Cerebellar cortex (tissue), 1 donor: ENCODE results near the gene LRRC37A3.
"Not testable (repeated sequence)": the region's sequence is repeated elsewhere in the genome, so short reads cannot be mapped to it uniquely, and the experiment has no call there.

Source experiments
- DNase-seq: peaks from one replicate; pipeline ENCODE4 v3.0.0-alpha.2; 2015; ENCODE audit warnings: low spot score

LRRC37A3 gene

DNA sequence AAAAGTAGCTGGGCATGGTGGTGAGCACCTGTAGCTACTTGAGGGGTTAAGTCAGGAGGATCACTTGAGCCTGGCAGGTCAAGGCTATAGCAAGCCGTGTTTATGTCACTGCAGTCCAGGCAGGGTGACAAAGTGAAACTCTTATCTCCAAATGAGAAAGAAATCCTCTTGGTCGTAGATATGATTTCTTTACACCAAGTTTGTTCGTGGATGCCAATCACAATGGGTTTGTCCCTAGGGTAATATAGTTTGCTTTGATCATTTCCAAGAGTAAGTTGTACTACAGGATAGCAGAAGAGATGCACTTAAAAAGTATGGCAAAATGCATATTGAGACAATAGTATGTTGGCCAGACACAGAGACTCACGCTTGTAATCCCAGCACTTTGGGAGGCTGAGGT is 6.0 kb upstream of the LRRC37A3 start:
- not testable (repeated sequence) for DNase-seq

DNA sequence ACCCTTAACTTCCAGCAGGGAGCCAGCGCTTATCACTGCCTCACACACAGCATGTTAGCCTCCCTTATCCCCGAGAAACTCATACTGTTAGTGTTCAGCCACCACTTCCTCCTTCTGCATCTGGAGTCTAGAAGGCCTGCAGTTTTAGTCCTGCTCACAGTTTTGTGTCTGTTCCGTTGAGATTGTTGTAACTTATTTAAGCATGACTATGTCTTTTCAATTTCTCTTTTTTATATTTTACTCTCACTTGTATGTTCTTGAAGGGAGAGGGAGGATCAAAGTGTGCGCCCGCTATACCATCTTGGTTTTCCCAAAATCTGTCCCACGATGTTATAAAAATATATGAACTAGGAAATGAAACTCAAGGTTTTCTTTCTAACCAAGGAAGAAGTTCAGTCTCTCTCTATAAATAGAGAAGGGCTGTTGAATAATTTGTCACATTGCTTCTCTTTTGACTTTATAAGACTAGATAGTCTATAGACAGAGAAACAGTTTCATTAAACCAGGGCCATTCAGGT is 3.8 kb upstream of the LRRC37A3 start:
- not testable (repeated sequence) for DNase-seq

DNA sequence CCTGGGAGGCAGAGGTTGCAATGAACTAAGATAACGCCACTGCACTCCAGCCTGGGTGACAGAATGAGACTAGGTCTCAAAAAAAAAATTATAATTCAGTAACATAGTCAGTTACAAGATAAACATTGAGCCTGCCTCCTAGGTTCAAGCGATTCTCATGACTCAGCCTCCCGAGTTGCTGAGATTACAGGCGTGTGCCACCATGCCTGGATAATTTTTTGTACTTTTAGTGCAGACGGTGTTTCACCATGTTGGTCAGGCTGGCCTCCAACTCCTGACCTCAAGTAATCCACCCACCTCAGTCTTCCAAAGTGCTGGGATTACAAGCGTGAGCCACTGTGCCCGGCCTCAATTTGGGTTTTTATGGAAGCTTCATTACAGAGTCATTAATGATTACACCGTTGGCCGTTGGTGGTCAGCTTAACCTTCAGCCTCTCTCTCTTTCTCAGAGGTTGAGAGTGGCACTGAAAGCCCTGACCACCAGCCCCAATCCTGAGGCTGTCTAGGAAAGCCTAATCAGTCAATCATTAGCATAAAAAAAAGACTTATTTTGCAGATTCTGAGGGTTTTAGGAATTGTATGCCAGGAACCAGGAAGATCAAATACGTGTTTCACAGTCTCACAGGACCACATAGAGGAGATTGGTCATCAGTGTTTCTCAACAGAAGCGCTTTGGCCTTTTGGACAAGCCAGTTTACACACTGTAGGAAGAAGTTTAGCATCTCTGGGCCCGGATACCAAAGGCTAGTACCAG is 1.3 kb upstream of the LRRC37A3 start:
- DNase-seq, result peak; percentile 9

DNA sequence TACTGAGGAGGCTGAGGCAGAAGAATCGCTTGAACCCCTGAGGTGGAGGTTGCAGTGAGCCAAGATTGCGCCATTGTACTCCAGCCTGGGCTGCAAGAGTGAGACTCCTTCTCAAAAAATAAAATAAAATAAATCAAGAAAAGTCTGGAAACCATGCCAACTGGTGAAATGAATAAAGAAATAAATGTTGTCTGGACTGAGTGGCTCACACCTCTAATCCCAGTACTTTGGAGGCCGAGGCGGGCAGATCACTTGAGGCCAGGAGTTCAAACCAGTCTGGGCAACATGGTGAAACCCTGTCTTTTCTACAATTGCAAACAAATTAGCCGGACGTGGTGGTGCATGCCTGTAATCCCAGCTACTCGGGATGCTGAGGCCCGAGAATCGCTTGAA is 744 bp upstream of the LRRC37A3 start:
- peak; percentile 27 for DNase-seq

DNA sequence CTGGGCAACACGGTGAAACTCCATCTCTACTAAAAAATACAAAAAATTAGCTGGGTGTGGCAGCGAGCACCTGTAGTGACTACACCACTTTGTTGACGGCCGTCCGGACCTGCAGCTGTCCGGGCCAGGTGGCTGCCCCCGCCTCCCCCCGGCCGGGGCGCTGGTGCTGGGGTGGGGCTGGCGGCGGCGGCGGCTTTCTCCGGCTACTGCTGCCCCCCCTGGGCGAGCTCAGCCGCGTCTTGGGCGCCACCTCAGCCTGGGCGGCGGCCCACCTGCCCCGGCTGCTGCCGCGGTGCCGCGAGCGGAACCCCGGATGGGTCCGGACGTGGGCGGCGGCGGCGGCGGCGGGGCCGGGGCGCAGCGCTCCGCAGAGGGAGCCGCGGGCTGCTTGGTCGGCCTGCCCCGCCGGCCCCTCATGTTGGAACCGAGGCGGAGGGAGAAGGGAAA is 413 bp downstream of the LRRC37A3 start:
- peak; percentile 25 for DNase-seq

DNA sequence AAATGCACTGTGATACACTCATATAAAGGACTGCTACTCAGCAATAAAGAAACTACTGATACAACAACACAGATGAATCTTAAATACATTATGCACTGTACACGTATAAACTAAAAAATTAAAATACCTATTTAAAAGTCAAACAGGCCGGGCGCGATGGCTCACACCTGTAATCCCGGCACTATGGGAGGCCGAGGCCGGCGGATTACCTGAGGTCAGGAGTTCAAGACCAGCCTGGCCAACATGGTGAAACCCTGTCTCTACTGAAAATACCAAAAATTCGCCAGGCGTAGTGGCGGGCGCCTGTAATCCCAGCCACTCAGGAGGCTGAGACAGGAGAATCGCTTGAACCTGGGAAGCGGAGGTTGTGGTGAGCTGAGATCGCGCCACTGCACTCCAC is 1.7 kb downstream of the LRRC37A3 start:
- not testable (repeated sequence) for DNase-seq

DNA sequence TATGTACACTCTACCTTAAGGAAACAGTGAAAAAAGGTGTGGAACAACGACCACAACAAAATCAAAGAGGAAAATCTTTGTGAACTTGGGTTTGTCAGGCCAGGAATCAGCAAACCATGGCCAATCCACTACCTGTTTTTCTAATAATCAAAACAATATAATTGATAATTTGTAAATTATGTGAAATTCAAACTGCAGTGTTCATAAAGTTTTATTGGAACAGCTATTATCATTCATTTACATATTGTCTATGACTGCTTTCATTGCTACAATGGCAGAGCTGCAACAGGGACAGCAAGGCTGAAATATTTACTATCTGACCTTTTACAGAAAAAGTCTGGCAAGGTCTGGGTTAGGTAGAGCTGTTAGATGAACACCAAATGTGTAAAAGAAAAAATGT is 4.0 kb downstream of the LRRC37A3 start:
- not testable (repeated sequence) for DNase-seq

DNA sequence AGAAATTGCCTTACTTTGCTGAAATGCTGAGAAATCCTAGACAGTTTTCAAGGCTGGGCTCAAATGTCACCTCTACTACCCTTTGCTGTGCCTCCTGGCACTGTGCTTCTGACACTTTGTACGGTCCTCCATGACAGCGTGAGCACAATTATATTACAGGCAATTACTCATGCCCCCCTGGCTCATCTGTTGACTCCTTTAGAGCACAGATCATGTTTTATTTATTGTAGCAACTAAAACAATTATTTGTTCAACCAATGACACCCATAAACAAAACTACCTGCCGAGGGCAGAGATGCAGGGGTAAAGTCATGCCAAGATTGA is 9.1 kb downstream of the LRRC37A3 start:
- not testable (repeated sequence) for DNase-seq

DNA sequence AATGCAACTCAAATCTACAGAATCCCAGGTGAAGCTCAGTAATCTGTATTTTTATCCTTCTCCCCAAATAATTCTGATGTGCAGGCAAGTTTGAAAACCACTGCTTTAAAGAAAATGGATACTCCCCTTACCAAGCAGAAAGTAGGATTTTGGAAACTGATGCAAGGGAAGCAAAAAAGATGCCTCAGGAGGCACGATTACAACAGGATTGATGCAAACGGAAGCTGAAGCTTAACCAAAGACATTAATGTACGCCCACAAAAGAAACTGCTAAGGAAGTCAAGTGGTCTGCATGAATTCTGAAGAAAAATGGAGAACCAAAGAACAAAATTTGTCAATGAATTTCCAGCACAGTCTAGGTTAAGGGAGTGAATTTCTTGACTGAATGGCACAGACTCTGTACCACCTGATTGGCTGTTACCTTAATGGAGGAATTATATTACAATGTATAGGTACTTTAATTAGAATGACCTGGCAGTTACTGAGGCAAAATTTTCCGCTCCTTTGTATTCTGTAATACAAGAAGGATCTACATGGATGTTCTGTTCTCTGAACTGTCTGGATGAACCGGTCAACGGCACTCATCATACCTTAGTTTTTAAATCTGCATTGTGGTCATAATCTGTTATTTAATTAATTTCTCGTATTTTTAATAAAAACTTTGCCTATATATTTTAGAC is 9.6 kb downstream of the LRRC37A3 start:
- not testable (repeated sequence) for DNase-seq

DNA sequence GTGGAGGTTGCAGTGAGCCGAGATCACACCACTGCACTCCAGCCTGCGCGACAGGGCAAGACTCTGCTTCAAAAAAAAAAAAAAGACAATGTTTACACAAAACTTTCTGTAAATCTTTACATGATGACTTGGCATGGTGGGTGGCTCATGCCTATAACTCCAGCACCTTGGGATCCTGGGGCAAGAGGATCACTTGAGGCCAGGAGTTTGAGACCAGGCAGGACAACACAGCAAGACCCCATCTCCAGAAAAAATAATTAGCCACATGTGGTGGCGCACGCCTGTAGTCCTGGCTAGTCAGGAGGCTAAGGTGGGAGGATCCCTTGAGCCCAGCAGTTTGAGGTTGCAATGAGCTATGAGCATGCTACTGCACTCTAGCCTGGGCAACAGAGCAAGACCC is 15.2 kb downstream of the LRRC37A3 start:
- not testable (repeated sequence) for DNase-seq

DNA sequence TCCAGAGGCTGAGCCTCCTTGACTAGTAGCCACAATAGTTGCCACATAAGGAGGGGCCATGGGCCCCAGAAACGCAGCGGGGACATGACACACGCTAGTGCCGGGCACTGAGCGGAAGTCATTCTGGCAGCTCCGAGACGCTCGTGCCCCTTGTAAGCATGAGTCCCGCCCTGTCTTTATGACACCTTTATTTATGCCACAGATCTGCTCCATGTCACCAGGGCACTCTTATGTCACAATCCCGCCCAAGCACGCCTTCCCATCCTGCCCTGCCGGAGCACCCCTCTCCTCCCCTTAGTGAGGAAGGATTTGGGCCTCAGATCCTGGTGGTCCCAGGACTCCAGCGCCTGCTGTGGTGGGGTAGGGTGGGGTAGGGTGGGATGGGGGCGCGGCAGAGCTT is 22.1 kb downstream of the LRRC37A3 start:
- not testable (repeated sequence) for DNase-seq

DNA sequence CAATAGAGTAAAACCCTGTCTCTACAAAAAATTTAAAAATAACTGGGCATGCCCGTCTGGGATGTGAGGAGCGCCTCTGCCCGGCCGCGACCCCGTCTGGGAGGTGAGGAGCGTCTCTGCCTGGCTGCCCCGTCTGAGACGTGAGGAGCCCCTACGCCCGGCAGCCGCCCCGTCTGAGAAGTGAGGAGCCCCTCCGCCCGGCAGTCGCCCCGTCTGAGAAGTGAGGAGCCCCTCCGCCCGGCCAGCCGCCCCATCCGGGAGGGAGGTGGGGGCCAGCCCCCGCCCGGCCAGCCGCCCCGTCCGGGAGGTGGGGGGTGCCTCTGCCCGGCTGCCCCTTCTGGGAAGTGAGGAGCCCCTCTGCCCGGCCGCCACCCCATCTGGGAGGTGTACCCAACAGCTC is 45.1 kb downstream of the LRRC37A3 start:
- not testable (repeated sequence) for DNase-seq

DNA sequence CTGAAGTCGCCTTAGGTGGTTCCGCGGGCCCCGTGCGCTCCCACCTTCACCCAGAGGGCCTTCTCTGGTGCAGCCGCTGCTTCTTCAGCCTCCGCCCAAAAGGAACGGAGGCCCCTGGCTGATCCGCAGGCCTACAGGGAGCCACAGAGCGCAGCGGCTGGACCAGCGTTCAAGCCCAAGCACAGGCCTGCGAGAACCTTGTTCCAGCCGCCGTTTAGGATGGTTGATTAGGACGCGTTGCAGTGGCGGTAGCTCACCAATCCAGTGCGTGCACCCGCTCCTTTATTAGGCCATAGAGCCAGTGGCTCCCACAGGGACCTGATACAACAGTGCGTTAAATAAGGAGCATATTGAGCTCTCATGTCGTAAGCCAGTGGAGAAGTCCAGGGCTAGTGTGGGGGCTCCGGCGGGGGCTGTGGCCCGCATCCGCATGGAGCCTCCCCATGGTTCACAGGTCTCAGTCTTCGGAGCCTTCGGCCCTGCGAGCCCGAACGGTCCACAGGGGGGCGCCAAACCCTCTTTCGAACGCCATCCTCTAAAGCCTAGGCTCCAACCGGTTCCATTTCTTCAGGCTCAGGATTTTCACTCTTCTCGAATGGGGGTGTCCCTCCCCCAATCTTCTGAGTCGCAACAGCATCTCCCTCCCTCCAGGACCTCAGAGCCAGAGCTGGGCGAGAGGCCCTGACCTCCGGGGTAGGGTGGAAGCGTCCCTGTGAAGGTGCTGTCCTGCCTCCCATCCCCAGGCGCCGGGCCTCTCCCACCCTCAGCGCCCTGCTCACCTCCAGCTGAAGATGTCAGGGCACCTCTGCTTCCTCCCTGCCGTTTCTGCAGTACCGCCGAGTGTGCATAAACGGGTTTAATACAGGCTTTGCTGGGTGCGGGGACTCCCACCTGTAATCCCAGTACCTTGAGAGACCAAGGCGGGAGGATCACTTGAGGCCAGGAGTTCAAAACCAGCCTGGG is 71.5 kb downstream of the LRRC37A3 start:
- peak; percentile 48 for DNase-seq

DNA sequence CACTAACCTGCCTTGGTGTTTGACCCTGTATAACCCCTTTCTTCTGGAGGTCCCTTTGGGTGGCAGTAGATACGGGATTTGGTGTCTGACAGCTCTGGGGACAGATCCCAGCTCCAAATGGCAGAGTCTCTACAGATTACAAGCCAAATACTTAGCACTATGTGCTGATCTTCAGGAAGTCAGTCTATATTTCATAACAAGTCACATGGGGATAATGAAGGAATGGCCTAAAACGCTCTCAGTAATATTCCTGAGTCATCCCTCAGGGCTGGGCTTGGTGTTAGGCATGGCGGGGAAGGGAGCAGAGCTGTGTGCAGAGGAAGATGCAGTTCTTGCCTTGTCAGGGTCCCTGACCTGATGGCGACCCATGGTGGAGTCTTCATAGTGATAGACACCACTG is 72.4 kb downstream of the LRRC37A3 start:
- DNase-seq, result not testable (repeated sequence)

DNA sequence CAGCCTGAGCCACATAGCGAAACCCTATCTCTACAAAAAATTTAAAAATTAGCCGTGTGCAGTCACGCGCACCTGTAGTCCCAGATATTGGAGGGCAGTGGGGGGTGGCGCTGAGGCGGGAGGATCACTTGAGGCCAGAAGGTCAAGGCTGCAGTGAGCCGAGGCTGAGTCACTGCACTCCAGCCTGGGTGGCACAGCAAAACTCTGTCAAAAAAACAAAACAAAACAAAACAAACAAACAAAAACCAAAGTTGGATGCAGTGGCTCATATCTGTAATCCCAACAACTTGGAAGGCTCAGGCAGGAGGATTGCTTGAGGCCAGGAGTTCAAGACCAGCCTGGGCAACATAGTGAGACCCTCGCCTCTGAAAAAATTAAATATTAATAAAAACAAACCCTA is 75.4 kb downstream of the LRRC37A3 start:
- not testable (repeated sequence) for DNase-seq

DNA sequence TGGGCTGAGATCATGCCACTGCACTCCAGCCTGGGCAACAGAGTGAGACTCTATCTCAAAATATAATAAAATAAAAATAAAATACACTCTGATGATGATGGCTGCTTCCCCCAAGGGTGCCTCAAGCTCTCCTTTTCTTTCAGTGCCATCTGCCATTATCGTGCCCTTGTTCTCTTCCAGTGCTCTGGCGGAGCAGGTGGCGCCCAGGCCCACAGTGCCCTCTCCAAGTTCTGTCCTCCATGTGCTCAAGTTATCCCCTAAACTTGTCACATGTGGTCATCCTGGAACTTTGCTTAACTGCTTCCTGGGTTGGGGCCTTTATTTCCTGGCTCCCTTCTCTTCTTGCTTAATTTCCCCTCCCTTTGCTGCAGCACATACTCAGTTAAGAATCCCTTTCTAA is 76.4 kb downstream of the LRRC37A3 start:
- DNase-seq, result not testable (repeated sequence)

DNA sequence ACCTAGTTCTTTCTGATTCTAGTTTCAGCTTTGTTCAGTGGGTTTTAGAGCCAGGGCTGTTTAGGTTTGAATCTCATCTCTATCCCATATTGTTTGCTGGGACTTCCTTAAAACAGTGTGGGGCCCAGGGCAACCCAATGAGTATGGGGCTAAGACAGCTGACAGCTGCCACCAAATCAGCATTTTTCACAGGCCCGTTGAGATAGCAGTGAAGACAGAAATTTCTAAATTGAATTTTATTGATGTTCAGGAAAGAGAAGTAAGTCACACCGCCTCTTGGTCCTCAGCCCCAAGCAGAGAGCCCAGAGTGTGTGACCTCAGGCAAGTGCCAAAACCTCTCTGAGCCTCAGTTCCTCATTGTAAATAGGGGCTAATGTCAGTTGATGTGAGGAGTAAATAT is 78.3 kb downstream of the LRRC37A3 start:
- not testable (repeated sequence) for DNase-seq

DNA sequence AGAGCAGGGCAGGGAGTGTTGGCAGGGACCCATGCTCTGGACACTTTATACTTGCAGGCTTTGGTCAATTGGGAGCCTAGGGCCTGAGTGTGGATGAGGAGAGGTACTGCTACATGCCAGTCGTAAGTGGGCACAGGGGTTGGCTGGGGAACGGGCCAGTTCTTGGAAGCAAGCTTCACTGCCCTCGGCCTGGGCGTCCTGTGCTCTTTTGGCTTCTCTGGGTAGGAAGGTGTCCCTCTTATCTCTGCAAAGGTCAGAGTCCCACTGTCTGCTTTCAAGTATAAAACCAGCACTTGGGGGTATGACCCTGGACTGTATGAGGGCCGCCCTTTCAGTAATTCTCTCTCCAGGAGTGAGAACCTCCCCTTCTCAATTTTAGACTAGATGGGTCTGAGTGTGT is 80.8 kb downstream of the LRRC37A3 start:
- DNase-seq, result not testable (repeated sequence)

DNA sequence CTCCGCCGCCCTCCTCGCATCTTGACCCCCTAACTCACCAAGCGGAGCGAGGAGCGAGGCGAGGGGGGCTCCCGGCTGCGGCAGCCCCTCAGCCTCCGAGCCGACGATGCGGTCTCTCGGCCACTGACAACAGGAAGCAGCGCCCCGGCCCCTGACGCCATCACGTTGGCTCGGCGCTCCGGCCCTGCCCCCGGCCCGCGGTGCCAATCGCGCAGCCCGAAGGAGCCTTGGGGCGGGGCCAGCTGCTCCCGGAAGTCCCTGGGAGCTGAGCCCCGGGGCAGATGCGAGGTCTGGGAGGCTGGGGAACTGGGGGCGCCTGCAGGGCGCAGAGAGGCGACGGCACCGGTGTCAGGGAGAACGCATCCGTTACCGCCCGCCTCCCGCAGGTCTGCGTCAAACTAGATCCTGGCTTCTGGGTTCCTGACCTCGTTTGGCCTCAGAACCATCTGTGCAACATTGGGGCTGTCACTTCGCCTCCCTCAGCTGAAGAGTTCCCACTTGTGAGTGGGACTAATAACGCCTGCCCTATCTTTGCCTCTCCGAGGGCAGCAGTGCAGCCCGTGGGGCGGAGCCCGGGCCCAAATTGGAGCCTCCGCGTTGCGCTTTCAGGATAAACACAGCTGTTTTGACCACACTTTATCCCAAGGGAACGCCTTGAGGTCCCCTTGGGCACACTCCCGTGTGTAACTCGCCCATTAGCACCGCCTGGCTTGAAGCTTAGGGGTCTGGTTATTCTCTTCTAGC is 82.1 kb downstream of the LRRC37A3 start:
- DNase-seq, result peak; percentile 76

DNA sequence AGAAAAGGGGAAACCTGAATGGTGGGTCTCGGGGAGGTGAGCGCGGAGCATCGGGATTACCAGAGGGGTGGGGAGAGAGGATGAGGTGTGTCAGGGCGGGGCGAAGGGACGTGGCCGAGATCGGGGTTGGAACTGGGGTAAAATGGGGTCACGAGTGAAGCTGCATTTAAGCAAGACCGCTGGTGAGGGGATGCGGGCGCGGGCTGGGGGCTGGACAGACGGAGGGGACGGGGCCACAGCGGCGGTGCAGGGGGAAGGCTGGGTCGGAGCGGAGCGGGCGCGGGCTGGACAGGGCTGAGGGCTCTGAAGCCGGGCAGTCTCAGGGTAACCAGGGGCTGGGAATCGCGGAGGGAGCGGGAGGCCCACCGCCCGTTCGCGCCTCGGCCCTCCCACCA is 82.7 kb downstream of the LRRC37A3 start:
- DNase-seq, result peak; percentile 13

DNA sequence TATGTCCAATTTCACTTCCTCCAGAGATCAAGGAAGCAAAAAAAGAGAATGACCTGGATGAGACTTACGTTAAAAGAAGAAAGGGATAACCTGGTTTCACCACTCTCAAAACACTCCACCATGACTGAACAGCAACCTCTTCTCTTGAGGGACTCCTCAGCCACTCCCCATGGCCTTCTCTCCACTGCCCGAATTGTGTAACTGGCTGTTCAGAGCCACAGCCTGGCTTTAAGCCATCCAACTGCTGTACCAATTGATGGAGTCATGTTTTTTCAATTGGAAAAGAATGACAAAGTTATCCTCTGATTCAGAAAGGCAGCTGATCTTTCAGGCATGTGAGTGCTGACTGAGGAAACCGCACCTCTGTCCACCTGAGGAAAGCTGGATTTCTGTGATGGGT is 85.2 kb downstream of the LRRC37A3 start:
- not testable (repeated sequence) for DNase-seq
